Activated T-cell treated with anti-CD3 and anti-CD28 coated beads, Interleukin-2, amount 50 U/mL, for 72 hours (primary cell): ENCODE results near the gene PHACTR3. TPM values are rescaled to one million over a fixed set of nuclear protein-coding genes. Genes with fewer than 3 reads are reported as not detected.

Experiments used
- ATAC-seq, 2 donors: fragments of 150-1000 bp; cut with Tn5 transposase; replicated peaks in 1 of 2; 2 replicates each; pipeline ENCODE4 v1.10.0; 2021; ENCODE audit warnings: moderate library complexity in 2 of 2, mild to moderate bottlenecking in 1 of 2
- DNase-seq, 2 donors: peaks; one replicate each; pipeline ENCODE4 v3.0.0; 2021 to 2022; ENCODE audit warnings: mixed read lengths in 1 of 2
- H3K27ac Mint-ChIP-seq: one replicate; pipeline ENCODE4 v1.8.0; 2022; ENCODE audit warnings: mild to moderate bottlenecking, moderate library complexity, mixed read lengths
- H3K27me3 Mint-ChIP-seq: one replicate; pipeline ENCODE4 v1.8.0; 2022; ENCODE audit warnings: low read depth, mixed read lengths
- H3K36me3 Mint-ChIP-seq, 2 donors: one replicate each; pipeline ENCODE4 v1.8.0; 2022; ENCODE audit warnings: mixed read lengths in 2 of 2, mild to moderate bottlenecking in 1 of 2; ENCODE audit not compliant: insufficient read depth in 2 of 2
- H3K4me1 Mint-ChIP-seq: one replicate; pipeline ENCODE4 v1.8.0; 2022; ENCODE audit warnings: low read depth, mixed read lengths
- H3K4me3 Mint-ChIP-seq, 2 donors: one replicate each; pipeline ENCODE4 v1.8.0; 2022; ENCODE audit warnings: mild to moderate bottlenecking in 2 of 2, mixed read lengths in 2 of 2, moderate library complexity in 2 of 2
- H3K9me3 Mint-ChIP-seq, 2 donors: one replicate each; pipeline ENCODE4 v1.8.0; 2022; ENCODE audit warnings: mixed read lengths in 2 of 2
- total RNA-seq, 2 donors: library from RNA; stranded (reverse); gene quantifications; one replicate each; pipeline ENCODE4 v1.2.3, GENCODE V29; 2022

The PHACTR3 gene
- total RNA-seq, 2 donors from 2014 or later = not detected

GRCh38 chr20:59588236-59588855, 16.0 kb upstream of the PHACTR3 start:
- ATAC-seq = no peak
- Mint-ChIP-seq H3K27ac (no peak overlapping the region), H3K27me3 (peaks cover 6% of the 10 kb centered on the region), H3K36me3 (no peaks in the 10 kb centered on the region), H3K9me3 (no peaks in the 10 kb centered on the region), H3K4me1 (peaks cover 4% of the 10 kb centered on the region), H3K4me3 (no peak overlapping the region)
- DNase-seq = no peak

DNA sequence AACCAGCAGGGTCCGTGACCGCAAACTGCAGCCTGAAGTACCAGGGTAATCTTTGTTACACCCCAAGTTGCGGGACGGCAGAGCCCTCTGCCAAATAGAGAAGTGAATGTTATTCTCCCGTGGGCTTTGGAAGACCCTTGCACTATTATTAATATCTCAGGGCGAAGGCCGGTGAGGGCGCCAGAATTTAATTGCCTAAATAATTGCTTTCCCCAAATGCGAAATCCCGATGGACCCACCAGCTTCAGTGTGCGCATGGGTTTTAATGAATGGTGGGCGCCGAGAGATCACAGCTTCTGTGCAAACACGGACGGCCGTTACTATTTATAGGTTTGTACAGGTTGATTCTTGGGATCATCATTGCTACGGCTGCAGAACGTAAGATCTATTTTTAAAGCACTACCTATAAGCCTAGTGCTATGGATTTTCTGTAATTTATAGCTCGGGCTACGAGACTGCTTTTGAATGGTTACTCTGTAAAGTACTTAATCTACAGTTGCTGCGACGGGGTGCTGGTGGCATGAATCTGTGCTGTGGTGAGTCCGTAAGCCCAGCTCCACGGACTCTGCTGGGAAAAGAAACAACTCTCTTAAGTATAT, 15.2 kb upstream of the PHACTR3 start:
- Mint-ChIP-seq H3K36me3 (no peaks in the 10 kb centered on the region), H3K27ac (no peak overlapping the region), H3K27me3 (peaks cover 6% of the 10 kb centered on the region), H3K4me1 (peaks cover 4% of the 10 kb centered on the region), H3K9me3 (no peaks in the 10 kb centered on the region), H3K4me3 (no peak overlapping the region)
- no peak for ATAC-seq
- DNase-seq = no peak

DNA sequence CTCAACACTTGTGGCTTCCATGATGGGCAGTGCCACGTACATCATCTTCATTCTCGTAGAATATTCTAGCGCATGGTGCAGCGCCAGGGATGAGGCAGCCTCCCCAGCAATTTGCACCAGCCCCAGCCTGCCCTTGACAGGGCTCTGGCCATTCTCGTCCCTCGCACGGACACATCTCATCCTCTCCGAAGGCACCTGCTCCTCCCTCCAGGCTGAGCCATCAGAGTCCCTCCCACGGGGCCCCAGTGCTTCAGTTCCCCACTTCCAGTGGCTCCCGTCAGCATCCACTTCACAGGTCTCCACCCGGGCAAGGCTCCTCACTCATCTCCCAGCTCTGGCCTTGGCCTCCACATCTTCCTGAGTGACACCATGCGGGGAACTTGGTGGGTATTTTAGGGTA, 13.3 kb upstream of the PHACTR3 start:
- no peak for DNase-seq
- H3K27me3 Mint-ChIP-seq = peaks cover 10% of the 10 kb centered on the region
- ATAC-seq = no peak
- H3K4me3 Mint-ChIP-seq = no peak overlapping the region
- H3K9me3 Mint-ChIP-seq = no peaks in the 10 kb centered on the region
- peaks cover 2% of the 10 kb centered on the region for H3K4me1 Mint-ChIP-seq
- no peak overlapping the region for H3K27ac Mint-ChIP-seq
- H3K36me3 Mint-ChIP-seq = no peaks in the 10 kb centered on the region

DNA sequence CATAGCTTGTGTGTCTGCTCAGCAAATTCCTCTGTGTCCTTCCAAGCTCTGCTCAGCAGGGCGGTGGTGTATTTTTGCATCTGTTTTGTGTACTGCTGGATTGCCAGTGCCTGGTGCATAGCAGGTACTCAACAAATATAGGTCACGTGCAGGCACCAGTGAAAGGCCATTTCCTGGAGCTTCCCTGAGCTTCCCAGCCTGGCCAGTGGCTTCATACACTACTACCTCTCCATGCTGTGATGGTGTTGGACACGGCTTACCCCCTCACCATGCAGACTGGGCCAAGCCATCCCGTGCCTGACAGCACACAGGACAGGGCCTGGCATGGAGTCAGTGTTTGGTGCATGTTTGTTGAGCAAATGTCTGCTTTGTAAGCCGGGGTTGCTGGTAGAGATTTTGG, 7.7 kb upstream of the PHACTR3 start:
- DNase-seq (no peak), ATAC-seq (no peak)
- Mint-ChIP-seq H3K9me3 (no peaks in the 10 kb centered on the region), H3K4me1 (peaks cover 5% of the 10 kb centered on the region), H3K4me3 (no peak overlapping the region), H3K27me3 (peaks cover 35% of the 10 kb centered on the region), H3K36me3 (no peaks in the 10 kb centered on the region), H3K27ac (no peak overlapping the region)

DNA sequence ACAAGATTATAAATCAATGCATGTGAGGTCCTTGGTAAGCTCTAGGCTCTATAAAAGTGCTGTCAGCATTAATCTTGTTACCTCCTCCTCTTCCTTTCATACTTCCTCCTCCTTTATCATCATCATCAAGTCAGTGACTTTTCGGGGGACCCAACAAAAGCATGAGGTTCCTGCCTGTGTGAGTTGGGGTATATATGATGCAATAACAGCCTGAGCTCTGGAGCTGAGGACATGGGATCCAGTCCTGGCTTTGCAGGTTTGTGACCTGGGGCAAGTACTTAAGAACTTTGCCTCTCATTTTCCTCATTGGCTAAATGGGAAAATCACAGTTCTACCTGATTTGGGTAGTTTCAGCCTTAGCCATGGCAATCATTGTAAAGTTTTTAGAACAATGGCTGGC, 7.1 kb upstream of the PHACTR3 start:
- Mint-ChIP-seq H3K9me3 (no peaks in the 10 kb centered on the region), H3K27ac (no peak overlapping the region), H3K4me3 (no peak overlapping the region), H3K27me3 (peaks cover 38% of the 10 kb centered on the region), H3K36me3 (no peaks in the 10 kb centered on the region), H3K4me1 (peaks cover 5% of the 10 kb centered on the region)
- DNase-seq = no peak
- ATAC-seq = no peak

- Mint-ChIP-seq H3K9me3 (no peaks in the 10 kb centered on the region), H3K4me3 (no peak overlapping the region), H3K27ac (no peak overlapping the region), H3K36me3 (no peaks in the 10 kb centered on the region), H3K27me3 (peaks cover 47% of the 10 kb centered on the region), H3K4me1 (peaks cover 5% of the 10 kb centered on the region)
- DNase-seq (peak; percentile 19 to 40), ATAC-seq (peak; percentile 32 to 37)
These were observed 5.6 kb upstream of the PHACTR3 start for GRCh38 chr20:59598625-59599310.

DNA sequence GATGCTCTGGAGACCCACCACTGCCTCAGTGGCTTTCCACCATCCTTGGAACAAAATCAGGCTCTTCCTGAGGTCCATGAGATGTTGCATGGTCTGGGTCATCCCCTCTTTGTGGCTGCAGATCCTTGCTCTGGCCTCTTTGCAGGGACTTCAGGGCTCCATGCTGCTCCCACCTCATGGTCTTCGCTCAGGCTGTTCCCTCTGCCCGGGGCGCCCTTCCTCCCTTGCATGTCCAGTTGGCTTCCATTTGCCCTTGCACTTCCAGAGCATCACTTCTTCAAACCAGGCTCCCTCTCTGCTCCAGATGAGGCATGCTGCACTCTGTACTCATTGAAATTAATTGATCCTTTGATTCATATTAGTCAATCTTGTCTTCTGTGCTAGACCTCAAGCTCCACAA, 4.4 kb upstream of the PHACTR3 start:
- no peak for DNase-seq
- H3K4me3 Mint-ChIP-seq = no peak overlapping the region
- no peaks in the 10 kb centered on the region for H3K9me3 Mint-ChIP-seq
- no peak for ATAC-seq
- H3K27me3 Mint-ChIP-seq = peaks cover 48% of the 10 kb centered on the region
- H3K36me3 Mint-ChIP-seq = no peaks in the 10 kb centered on the region
- H3K4me1 Mint-ChIP-seq = peaks cover 5% of the 10 kb centered on the region
- no peak overlapping the region for H3K27ac Mint-ChIP-seq

DNA sequence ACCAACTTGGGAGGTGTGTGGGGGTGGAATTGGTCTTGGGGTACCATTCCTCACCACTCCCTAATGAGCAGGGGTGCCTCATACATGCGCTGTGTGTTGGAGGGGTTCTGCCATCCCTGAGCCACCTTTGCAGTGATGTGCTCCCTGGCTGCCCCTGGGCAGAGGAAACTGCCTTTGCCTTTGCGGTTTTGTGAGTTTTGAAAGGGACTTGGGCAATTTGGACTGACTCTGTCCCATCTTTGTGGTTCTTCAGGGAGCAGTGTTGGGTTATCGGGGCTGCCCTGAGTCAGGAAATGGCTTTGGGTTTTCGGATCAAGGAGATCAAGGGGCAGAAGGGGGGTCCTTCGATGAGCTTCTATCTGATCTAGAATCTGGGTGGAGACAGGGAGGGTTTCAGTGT, 3.9 kb upstream of the PHACTR3 start:
- no peak for DNase-seq
- H3K4me1 Mint-ChIP-seq = peaks cover 5% of the 10 kb centered on the region
- H3K27me3 Mint-ChIP-seq = peaks cover 48% of the 10 kb centered on the region
- no peak overlapping the region for H3K27ac Mint-ChIP-seq
- no peaks in the 10 kb centered on the region for H3K9me3 Mint-ChIP-seq
- H3K36me3 Mint-ChIP-seq = no peaks in the 10 kb centered on the region
- no peak overlapping the region for H3K4me3 Mint-ChIP-seq
- ATAC-seq = no peak

- no peak overlapping the region for H3K27ac Mint-ChIP-seq
- no peaks in the 10 kb centered on the region for H3K9me3 Mint-ChIP-seq
- ATAC-seq (no peak), DNase-seq (no peak)
- H3K4me3 Mint-ChIP-seq = no peak overlapping the region
- peaks cover 60% of the 10 kb centered on the region for H3K27me3 Mint-ChIP-seq
- H3K4me1 Mint-ChIP-seq = peaks cover 5% of the 10 kb centered on the region
- H3K36me3 Mint-ChIP-seq = no peaks in the 10 kb centered on the region
These were observed 1.7 kb upstream of the PHACTR3 start for GRCh38 chr20:59602546-59603080.

DNA sequence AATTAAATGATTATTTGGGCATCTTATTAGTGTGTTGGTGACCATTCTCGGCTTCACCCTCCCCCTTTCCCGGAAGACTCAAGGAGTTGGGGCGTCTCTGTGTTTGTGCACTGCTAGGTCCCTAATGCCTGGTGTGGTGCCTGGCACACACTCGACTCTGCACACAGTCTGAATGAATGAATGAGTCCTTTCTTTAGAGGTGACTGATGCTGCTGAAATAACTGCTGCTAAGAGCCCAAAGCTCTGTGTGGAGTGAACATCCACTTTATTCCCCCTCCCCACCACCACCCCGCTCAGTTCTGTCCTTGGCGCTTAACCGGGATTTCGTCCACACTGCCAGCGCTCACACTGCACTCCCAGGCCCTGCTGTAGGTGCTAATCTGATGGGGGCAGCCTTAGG, 1.2 kb upstream of the PHACTR3 start:
- DNase-seq (no peak), ATAC-seq (no peak)
- Mint-ChIP-seq H3K36me3 (no peaks in the 10 kb centered on the region), H3K4me3 (no peak overlapping the region), H3K9me3 (no peaks in the 10 kb centered on the region), H3K4me1 (peaks cover 5% of the 10 kb centered on the region), H3K27ac (no peak overlapping the region), H3K27me3 (peaks cover 64% of the 10 kb centered on the region)

DNA sequence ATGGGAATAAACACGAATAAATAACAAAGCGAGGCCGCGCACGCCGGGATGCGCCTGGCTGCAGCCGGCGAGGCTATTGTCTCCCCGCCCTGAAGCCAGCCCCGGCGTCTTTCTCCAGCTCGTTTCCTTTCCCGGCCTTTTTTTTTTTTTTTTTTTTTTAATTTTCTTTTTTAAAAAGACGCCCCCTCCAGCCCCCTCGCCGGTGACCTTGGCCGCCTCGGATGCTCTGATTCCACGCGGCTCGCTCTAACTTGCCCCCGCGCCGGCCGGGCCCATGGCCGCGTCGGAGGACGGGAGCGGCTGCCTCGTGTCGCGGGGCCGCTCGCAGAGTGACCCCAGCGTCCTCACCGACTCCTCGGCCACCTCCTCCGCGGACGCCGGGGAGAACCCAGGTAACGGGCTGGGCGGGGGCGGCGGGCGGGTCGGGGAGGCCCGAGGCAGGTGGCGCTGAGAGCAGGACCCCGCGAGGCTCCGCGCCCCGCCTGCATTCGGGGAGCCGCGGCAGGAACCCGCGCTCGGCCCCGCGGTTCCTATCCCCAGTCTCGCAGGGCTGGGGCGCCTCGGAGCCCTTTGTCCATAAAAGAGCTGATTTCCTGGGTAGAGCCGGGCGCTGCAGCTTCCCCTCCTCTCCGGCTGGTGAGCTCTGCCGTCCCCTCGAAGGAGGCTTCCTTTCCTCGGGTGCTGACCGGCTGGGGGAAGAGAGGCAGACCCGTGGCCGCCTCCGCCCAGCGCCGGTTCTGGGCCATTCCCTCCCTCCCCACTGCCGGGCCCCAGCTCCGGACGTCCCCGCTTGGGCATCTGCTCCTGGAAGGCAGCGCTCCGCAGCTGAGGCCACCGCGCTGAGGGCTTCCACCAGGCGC, 631 bp downstream of the PHACTR3 start:
- Mint-ChIP-seq H3K27me3 (peaks cover 63% of the 10 kb centered on the region), H3K27ac (no peak overlapping the region), H3K9me3 (no peaks in the 10 kb centered on the region), H3K4me1 (no peaks in the 10 kb centered on the region), H3K36me3 (no peaks in the 10 kb centered on the region), H3K4me3 (no peak overlapping the region)
- DNase-seq (no peak), ATAC-seq (no peak)

GRCh38 chr20:59605601-59606364, 1.4 kb downstream of the PHACTR3 start:
- Mint-ChIP-seq H3K36me3 (no peaks in the 10 kb centered on the region), H3K9me3 (no peaks in the 10 kb centered on the region), H3K27me3 (peaks cover 55% of the 10 kb centered on the region), H3K27ac (no peak overlapping the region), H3K4me1 (no peaks in the 10 kb centered on the region), H3K4me3 (no peak overlapping the region)
- DNase-seq = no peak
- ATAC-seq = no peak
